ENCODE results near the gene SHANK2.

DNA sequence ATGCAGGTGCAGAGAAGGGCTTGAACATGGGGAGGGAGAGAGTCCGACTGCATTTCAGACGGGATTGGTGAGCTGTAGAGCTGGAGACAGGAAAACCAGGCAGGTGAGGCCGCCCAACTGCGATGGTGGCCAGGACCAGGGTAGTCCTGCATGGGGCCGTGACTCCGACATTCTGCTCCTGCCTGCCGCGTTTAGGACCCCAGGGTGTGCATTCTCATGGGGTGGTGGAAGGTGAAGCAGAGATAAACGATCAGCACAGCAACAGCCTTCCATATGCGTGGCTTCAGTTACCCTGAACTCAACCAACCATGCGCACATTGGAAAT lies 29.3 kb downstream of the SHANK2 start:
- TF ChIP-seq, protein P1, sequence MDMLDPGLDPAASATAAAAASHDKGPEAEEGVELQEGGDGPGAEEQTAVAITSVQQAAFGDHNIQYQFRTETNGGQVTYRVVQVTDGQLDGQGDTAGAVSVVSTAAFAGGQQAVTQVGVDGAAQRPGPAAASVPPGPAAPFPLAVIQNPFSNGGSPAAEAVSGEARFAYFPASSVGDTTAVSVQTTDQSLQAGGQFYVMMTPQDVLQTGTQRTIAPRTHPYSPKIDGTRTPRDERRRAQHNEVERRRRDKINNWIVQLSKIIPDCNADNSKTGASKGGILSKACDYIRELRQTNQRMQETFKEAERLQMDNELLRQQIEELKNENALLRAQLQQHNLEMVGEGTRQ (IDR thresholded peaks at IDR 0.05; ENCODE audit: low read depth, low read length) = no peak
- TF ChIP-seq, protein P2, sequence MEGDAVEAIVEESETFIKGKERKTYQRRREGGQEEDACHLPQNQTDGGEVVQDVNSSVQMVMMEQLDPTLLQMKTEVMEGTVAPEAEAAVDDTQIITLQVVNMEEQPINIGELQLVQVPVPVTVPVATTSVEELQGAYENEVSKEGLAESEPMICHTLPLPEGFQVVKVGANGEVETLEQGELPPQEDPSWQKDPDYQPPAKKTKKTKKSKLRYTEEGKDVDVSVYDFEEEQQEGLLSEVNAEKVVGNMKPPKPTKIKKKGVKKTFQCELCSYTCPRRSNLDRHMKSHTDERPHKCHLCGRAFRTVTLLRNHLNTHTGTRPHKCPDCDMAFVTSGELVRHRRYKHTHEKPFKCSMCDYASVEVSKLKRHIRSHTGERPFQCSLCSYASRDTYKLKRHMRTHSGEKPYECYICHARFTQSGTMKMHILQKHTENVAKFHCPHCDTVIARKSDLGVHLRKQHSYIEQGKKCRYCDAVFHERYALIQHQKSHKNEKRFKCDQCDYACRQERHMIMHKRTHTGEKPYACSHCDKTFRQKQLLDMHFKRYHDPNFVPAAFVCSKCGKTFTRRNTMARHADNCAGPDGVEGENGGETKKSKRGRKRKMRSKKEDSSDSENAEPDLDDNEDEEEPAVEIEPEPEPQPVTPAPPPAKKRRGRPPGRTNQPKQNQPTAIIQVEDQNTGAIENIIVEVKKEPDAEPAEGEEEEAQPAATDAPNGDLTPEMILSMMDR (conservative IDR thresholded peaks at IDR 0.05; ENCODE audit: low read depth, low read length) = no peak
- no peak for TF ChIP-seq RAD21 (IDR thresholded peaks at IDR 0.05; ENCODE audit: low read length)
- TF ChIP-seq POLR2A (IDR thresholded peaks at IDR 0.05; ENCODE audit: low read depth, low read length) = no peak
- TF ChIP-seq CHD1 (IDR thresholded peaks at IDR 0.05; ENCODE audit: low read depth, low read length) = no peak
